NCI-H1930 (cell line): ENCODE results near the gene PMIS2.

Source experiments
- DNase-seq, 2 experiments: peaks; one replicate each; lab custom pipeline; 2025; lab: John Stamatoyannopoulos, UW

PMIS2 gene

DNA sequence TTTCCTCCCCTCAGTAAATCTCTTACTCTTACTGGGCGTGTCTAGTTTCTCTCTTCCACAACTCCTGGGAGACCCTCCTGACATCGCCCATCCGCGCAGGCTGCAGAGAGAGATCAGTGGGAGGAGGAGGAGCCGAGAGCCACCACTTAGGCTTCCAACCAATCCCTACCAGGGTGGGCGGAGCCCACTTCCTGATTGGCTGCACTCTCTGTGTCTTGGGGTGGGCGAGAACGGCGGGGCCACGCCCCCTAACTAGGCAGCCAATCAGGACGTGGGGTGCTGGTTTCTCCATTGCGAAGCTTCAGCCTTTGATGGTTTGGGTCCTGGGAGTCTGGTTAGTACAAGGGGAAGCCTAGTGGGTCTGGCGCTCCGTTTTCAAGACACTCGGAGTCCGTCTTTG, at the start of gene PMIS2:
Gene PMIS2 (plus strand): TSS at position 326 of the 400 bp plus-strand sequence. CDS start 87 bp downstream, outside the sequence.
- DNase-seq = peak in 1 of 2 experiments; percentile 38

DNA sequence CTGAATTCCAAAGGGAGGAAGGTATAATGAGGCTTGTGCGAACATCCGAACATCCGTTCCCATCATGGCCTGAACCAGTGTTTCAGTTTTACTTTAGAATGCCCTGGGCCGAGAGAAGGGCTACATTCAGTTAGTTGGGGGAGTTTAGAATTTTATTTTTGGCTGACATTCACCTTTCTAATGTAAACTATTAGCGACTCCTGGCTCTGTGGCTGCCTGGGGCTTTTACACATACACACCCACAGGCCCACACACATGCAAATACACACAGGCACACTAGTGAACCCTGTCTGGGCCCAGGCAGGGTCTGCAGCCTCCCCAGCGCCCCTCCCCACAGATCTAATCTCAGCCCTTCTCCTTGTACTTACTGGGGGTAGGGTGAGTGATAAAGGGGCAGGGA, 46.7 kb upstream of the PMIS2 start:
- no peak for DNase-seq

DNA sequence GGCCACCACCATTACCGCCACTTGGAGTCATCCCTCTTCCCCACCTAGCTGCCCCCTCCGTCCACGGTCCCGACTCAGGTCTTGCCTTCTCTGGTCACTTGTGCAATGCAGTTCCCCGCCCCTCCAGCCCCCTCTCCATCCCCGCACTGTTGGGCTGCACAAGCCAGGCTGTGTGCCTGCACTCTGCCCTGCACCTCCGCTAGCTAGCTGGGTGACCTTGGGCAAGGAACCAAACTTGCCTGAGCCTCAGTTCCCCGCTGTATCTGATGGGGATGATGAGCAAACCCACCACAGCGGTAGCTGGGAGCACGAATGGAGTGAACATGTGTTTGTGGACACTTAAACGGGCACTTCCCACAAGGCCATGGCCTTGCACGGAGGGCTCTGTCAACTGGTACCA, 46.1 kb upstream of the PMIS2 start:
- no peak for DNase-seq

- DNase-seq = no peak
Observed at GRCh38 chr19:35540356-35540927, 45.5 kb upstream of the PMIS2 start.

GRCh38 chr19:35542209-35542608, 43.8 kb upstream of the PMIS2 start:
- DNase-seq = no peak

DNA sequence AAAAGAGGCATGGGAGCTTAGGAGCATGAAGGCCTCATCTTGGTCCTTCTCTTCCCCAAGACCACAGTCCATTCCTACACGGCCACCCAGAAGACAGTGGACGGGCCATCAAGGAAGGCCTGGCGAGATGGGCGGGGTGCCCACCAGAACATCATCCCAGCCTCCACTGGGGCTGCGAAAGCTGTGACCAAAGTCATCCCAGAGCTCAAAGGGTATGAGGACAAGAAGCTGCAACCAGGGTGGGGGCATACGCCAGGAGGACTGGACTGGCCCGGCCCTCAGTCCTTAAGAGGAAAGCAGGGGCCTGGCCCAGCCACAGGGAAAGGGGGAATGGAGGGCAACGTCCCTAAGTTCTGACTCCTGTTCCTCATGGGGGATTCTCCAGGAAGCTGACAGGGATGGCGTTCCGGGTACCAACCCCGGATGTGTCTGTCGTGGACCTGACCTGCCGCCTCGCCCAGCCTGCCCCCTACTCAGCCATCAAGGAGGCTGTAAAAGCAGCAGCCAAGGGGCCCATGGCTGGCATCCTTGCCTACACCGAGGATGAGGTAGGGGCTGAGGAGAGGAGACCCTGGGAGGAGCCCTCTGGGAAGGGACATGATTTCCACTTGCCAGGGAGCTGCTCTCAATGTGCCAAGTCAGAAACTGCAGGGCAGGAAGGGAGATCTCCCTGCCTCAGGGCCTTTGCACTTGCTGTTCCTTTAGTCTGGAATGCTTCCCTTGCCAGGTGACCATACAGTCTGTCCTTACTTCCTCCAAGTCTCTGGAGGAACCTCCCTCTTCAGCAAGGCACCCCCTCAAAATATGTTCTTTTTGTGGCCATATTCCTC, 42.5 kb upstream of the PMIS2 start:
- no peak for DNase-seq

DNA sequence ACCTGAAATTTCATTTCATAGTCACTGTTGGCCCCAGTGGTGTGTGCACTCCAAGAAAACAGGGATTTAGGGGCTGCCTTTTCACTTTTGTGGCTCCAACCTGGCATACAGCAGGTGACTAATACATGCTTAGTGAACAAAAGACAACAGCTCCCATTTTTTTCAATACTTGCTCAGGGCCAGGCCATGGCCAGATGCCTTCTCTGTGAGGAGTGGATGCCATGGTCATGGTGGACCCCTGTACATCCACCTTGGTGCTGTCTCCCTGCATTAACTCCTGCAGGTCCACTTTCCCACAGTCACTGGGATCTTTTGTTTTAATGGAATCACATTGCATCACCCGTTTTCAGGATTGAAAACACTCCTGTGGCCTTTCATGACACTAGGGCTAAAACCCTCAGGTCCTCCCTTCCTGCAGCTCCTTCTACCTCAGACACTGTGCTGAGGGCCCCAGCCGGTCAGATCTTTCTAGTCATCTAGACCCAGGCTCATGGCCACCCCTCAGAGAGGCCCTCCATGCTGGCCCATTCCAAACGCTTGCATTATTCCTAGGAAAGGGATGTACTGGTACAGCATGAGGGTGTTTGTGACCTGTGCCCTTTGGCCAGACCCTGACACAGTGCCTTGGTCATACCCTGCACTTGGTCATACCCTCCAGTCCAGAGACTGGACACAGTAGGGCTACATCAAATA, 41.7 kb upstream of the PMIS2 start:
- DNase-seq = no peak

DNA sequence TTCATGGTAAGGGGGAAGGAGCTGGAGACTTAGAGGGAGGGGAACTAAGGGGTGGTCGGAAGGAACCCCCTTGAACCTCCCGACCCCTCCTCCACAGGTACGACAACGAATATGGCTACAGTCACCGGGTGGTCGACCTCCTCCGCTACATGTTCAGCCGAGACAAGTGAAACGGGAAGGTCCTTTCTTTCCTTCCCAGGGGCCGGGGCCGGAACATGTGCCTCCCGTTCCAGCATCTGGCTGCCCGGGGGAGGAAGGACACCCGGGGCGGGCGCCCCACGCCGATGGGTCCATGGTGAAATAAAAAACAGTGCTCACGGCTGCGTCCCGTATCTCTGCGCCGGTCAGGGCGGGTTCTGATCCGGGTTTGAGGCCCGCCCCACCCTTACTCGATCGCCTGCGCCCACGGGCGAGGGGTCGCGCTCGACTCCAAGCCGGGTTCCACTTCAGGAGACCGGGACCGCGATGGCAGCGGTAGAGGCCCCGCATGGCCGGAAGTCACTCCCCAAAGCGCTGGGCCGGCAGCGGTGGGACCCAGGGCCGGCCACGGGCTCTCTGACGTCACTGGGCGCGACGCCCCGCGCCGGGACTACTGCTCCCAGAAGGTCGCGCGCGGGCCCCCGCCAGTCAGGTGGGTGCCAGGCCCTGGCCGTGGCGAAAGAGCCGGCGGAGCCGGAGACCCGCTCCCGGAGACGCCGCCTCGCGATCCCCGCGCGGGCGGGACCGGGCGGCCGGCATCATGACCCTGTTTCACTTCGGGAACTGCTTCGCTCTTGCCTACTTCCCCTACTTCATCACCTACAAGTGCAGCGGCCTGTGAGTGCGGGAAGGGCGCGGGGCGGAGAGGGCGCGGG, 40.7 kb upstream of the PMIS2 start, which contains the start of gene TMEM147:
Gene TMEM147 (plus strand): TSS at position 626 of the 854 bp plus-strand sequence. CDS start 114 bp downstream, at position 740.
- DNase-seq = peak; percentile 72 to 89

DNA sequence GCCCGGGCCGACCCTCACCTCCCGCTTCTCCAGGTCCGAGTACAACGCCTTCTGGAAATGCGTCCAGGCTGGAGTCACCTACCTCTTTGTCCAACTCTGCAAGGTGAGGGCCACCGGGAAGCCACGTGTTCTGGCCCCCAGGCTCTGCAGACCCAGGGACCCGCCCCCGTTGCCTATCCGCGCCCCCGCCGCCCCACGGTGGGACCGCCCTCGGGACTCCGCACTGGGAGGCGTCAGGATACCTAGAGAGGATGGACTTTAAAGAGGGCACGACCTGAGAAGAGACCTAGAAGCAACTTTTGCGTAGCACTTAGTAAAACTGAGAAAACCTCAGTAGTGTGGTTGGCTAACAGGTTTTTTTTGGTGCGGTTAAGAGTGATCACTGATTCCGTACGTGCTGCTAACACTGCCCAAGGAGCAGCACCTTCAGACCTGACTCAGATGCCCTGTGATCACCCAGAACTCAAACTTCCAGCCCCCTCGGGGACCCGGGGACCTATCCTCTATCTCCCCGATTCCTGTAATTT, 40.1 kb upstream of the PMIS2 start:
- peak in 1 of 2 experiments; percentile 23 for DNase-seq

DNA sequence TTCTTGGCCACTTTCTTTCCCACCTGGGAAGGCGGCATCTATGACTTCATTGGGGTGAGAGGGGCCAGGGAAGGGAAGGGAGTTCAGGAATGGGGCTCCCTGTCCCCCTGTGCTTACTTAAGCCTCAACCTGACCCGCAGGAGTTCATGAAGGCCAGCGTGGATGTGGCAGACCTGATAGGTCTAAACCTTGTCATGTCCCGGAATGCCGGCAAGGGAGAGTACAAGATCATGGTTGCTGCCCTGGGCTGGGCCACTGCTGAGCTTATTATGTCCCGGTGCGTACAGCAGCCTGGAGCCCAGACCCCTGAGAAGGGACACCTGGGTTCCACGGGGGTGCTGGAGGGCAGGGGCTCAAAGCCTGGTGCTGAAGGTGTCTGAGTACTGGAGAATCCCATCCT, 39.4 kb upstream of the PMIS2 start:
- no peak for DNase-seq

- peak; percentile 59 to 67 for DNase-seq
Observed at GRCh38 chr19:35549174-35549788, 36.7 kb upstream of the PMIS2 start.

GRCh38 chr19:35549879-35550523, 36.0 kb upstream of the PMIS2 start:
- no peak for DNase-seq

DNA sequence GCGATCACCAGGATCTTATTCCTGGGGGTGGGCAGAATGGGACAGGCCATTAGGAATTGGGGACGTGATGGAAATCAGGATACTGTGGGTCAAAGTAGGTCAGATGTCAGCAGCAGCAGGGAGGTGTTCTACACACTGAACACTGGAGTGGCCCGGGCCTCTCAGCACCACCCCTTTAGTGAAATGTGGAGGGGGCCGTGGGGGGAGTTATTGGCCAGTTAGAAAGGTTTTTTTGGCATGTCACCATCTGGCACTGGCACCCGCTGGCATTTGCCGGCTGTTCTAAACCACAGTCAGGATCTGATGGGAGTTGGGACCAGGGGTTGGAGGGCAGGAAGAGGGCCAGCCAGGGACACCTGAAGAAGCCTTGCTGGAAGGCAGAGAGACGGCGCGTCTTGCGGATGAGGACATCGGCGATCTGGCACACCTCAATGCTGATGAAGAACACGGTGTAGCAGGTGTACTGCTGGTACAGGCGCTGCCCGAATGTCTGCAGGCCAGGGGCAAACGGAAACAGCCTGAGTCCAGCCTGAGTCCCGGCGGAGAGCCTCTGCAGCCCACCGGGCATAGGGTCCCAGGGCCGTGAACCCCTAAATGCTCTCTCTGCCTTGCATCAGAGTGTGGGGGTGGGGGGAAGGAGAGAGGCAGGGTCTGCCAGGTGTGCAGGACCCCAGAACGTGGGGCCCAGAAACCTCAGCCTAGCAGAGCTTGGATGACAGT, 34.7 kb upstream of the PMIS2 start:
- no peak for DNase-seq

DNA sequence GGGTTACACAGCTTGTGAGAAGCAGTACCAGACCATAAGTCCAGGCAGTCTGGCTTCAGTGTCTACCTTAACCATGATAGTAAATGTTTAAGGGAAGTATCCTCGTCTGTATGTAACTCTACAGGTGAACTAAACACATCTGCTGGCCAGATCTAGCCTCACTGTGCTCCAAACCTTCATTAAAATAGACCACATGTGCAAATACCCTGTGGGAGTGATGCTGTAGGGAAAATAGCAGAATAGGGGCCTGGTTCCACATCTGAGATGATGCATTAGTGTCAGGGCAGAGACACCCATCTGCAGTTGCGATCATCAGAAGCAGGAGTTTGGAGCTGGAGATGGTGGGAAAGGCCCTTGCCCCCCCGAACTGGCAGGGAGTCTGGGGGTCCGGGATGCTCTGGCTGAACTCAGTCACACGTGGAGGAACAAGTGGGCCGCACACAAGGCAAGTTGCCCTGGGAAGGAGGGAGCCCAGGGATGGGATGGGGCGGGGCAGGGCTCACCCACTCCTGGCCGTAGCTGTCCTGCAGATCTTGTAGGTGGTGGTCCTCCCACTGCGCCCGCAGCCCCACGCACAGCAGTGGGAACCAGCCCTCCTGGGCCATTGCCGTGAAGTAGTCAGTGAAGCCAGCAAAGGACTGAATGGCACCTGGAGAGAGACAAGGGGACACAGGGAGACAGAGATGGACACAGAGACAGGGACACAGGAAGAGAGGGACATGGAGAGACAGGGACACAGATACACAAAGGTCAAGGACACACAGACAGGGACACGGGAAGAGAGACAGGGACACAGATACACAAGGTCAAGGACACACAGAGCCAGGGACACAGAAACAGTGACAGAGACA, 33.2 kb upstream of the PMIS2 start:
- no peak for DNase-seq

DNA sequence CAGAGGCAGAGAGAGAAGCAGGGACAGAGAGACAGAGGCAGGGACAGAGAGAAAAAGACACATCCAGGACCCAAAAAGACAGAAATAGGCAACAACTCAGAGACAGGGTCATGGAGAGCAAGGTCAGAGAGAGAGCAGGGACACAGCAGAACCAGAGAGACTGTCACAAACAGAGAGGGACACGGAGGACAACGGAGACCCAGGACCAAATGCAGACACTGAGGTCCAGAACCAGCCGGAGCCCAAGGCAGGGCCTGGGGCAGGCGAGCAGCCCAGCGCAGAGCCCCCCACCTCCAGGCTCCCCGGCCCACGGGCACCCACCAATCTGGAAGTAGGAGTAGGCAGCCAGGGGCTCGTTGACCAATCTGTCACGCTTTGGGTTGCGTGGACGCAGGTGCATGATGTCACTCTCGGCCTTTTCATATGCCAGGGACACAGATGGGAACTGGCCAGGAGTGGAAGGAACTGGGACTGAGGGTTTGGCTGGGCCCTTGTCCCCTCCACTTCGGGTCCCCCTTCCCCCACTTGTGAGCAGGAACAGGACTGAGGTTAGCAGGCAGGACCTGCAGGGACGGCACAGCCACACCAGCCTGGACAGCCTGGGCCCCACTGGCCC, 32.5 kb upstream of the PMIS2 start:
- DNase-seq = no peak

GRCh38 chr19:35554076-35554475, 31.9 kb upstream of the PMIS2 start:
- DNase-seq = no peak

DNA sequence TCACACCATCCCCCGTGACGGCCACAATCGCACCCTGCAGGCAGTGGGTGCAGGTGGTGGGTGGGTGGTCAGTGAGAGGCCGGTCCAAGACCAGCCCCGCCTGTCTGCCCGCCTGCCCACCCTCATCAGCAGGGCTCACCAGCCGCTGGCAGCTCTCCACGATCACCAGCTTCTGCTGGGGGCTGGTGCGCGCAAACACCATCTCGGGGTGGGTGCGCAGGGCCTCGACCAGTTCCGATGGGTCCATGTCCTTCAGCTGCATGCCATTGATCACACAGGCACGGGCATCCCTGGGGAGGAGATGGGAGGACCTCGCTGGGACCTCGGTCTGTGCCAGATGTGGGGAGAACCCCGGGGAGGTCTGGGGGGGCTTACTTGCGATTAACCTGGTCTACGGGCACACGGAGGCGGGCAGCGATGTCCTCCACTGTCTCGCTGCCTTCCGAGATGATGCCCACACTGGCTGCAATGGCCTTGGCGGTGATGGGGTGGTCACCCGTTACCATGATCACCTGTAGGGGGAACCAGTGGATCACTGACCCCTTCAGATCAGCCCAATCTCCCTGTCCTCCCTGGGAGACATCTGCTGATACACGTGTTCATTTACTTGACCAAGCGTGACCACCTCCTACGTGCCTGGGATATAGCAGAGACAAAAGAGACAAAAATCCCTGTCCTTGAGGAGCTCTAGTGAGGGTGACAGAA, 30.5 kb upstream of the PMIS2 start:
- DNase-seq = no peak

GRCh38 chr19:35556025-35556590, 29.9 kb upstream of the PMIS2 start:
- DNase-seq = no peak
